MM.1S (cell line): ENCODE data around the gene ADPRS.

Source experiments
- DNase-seq: peaks from one replicate; pipeline ENCODE4 v3.0.0-alpha.2; 2015
- H2AFZ ChIP-seq: fragments of 300-600 bp; sonication (generic); 2 replicates; pipeline ENCODE4 v1.6.0; 2016; ENCODE audit warnings: antibody characterized with exemption, low read length
- H3F3A ChIP-seq: fragments of 300-600 bp; sonication (generic); 2 replicates; pipeline ENCODE4 v1.6.1; 2016; ENCODE audit warnings: mild to moderate bottlenecking, antibody characterized with exemption, low read length, moderate library complexity, mixed read lengths; ENCODE audit not compliant: insufficient read depth
- H3K27ac ChIP-seq: fragments of 300-600 bp; sonication (generic); 2 replicates; pipeline ENCODE4 v1.5.1; 2016; ENCODE audit warnings: mild to moderate bottlenecking, low read length
- H3K27me3 ChIP-seq: fragments of 300-600 bp; sonication (generic); replicated peaks from 2 replicates; pipeline ENCODE4 v1.6.0; 2016; ENCODE audit warnings: low read length; ENCODE audit not compliant: insufficient read depth
- H3K36me3 ChIP-seq: fragments of 300-600 bp; sonication (generic); replicated peaks from 2 replicates; pipeline ENCODE4 v1.6.1; 2016; ENCODE audit warnings: mild to moderate bottlenecking, low read length, mixed read lengths; ENCODE audit not compliant: insufficient read depth
- H3K4me1 ChIP-seq: fragments of 300-600 bp; sonication (generic); 2 replicates; pipeline ENCODE4 v1.6.1; 2016; ENCODE audit warnings: low read length, mixed read lengths
- H3K4me2 ChIP-seq: fragments of 300-600 bp; sonication (generic); 2 replicates; pipeline ENCODE4 v1.6.0; 2016; ENCODE audit warnings: low read depth, low read length
- H3K4me3 ChIP-seq: fragments of 300-600 bp; sonication (generic); 2 replicates; pipeline ENCODE4 v1.5.1; 2016; ENCODE audit warnings: low read length, mixed read lengths
- H3K79me2 ChIP-seq: fragments of 300-600 bp; sonication (generic); 2 replicates; pipeline ENCODE4 v1.6.1; 2016; ENCODE audit warnings: mixed run types, low read length, mixed read lengths
- H3K9ac ChIP-seq: fragments of 300-600 bp; sonication (generic); 2 replicates; pipeline ENCODE4 v1.6.1; 2016; ENCODE audit warnings: low read length, mixed read lengths
- H3K9me2 ChIP-seq: fragments of 300-600 bp; sonication (generic); replicated peaks from 2 replicates; pipeline ENCODE4 v1.6.1; 2016; ENCODE audit warnings: mild to moderate bottlenecking, low read length, mixed read lengths; ENCODE audit not compliant: insufficient read depth
- H3K9me3 ChIP-seq: fragments of 300-600 bp; sonication (generic); replicated peaks from 2 replicates; pipeline ENCODE4 v1.6.1; 2016; ENCODE audit warnings: mild to moderate bottlenecking, low read length, mixed read lengths; ENCODE audit not compliant: insufficient read depth
- H4K20me1 ChIP-seq: fragments of 300-600 bp; sonication (generic); 2 replicates; pipeline ENCODE4 v1.6.1; 2016; ENCODE audit warnings: mild to moderate bottlenecking, low read length, moderate library complexity, mixed read lengths; ENCODE audit not compliant: insufficient read depth
- EZH2 ChIP-seq: fragments of 300-600 bp; sonication (generic); optimal IDR thresholded peaks from 2 replicates; pipeline ENCODE3; 2017; ENCODE audit warnings: low read depth, mild to moderate bottlenecking, antibody characterized with exemption, low read length, mixed read lengths
- EZH2phosphoT487 ChIP-seq: fragments of 300-600 bp; sonication (generic); IDR thresholded peaks from 2 replicates; pipeline ENCODE4 v1.6.1; 2018; ENCODE audit warnings: antibody characterized with exemption, low read length
- TF ChIP-seq, protein P1 (sequence below): fragments of 300-600 bp; sonication (generic); IDR thresholded peaks from 2 replicates; pipeline ENCODE4 v1.5.1; 2016; ENCODE audit warnings: antibody characterized with exemption, low read length, mixed read lengths

ADPRS gene

DNA sequence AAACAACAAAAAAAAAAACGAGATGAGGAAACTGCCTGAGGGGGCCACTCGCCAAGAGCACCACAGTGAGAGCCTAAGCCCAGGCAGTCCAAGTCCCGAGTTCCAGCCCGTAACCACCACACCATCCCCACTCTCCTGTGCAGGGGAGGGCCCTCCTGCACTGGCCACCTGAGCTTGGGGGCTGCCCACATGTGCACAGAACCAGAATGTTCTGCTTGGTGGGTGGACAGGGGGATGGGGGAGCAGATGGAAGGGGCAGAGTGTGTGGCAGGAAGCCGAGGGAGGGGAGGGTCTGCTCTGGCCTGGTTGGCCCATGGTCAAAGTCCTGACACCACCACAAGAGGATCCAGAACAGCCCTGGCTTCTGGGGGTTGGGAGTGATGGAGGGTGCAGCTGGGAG lies 17.6 kb downstream of the ADPRS start:
- Histone ChIP-seq H4K20me1 (no peaks in the 10 kb centered on the region), H3F3A (no peaks in the 10 kb centered on the region), H3K9me2 (no peaks in the 10 kb centered on the region), H2AFZ (no peak overlapping the region), H3K27me3 (no peaks in the 10 kb centered on the region), H3K36me3 (no peaks in the 10 kb centered on the region), H3K4me2 (no peak overlapping the region), H3K27ac (no peak overlapping the region), H3K79me2 (no peaks in the 10 kb centered on the region), H3K4me3 (no peak overlapping the region), H3K9ac (no peak overlapping the region), H3K9me3 (no peaks in the 10 kb centered on the region), H3K4me1 (no peaks in the 10 kb centered on the region)
- TF ChIP-seq EZH2phosphoT487 (no peak), EZH2 (no peak)
- TF ChIP-seq, protein P1, sequence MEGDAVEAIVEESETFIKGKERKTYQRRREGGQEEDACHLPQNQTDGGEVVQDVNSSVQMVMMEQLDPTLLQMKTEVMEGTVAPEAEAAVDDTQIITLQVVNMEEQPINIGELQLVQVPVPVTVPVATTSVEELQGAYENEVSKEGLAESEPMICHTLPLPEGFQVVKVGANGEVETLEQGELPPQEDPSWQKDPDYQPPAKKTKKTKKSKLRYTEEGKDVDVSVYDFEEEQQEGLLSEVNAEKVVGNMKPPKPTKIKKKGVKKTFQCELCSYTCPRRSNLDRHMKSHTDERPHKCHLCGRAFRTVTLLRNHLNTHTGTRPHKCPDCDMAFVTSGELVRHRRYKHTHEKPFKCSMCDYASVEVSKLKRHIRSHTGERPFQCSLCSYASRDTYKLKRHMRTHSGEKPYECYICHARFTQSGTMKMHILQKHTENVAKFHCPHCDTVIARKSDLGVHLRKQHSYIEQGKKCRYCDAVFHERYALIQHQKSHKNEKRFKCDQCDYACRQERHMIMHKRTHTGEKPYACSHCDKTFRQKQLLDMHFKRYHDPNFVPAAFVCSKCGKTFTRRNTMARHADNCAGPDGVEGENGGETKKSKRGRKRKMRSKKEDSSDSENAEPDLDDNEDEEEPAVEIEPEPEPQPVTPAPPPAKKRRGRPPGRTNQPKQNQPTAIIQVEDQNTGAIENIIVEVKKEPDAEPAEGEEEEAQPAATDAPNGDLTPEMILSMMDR, result no peak
- DNase-seq, result no peak

DNA sequence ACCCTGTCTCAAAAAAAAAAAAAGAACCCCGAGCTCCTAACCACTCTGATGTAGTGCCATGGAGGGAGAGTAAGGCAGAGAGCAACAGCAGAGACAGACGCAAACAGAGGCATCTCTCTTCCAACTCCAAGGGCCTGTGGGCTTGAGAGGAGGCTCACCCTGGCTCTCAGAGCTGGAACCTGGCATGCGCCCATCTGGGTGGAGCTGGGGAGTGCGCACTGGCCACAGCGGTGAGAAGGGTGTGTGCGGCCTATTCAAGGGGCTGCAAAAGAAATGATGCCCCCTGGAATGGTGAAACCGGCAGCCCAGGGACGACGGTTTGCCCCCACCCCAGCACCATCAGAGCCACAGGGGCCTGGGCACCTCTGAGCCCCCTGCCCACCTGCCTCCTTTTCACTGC lies 18.7 kb downstream of the ADPRS start:
- no peak for DNase-seq

DNA sequence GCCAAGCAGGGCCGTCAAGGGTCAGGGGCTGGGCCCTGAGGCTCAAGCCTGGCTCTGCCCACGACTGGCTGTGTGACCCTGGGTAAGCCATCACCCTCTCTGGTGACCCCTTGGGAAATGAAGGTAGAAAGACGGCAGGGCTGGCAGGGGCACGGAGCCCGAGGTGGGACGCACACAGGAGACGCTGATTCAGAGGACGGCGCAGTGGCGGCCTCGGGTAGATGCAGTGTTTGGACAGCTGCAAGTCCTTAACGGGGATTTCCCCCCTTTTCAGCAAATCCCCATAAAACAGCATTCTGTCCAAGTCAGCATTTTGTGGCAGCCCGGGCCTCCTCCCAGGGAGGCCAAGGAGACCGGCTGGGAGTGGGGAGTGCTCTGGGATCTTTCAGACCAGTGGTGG lies 19.6 kb downstream of the ADPRS start:
- Histone ChIP-seq H2AFZ (no peak overlapping the region), H3K9ac (no peak overlapping the region), H3K36me3 (no peaks in the 10 kb centered on the region), H3K9me2 (no peaks in the 10 kb centered on the region), H4K20me1 (no peaks in the 10 kb centered on the region), H3F3A (no peaks in the 10 kb centered on the region), H3K4me3 (no peak overlapping the region), H3K4me1 (no peaks in the 10 kb centered on the region), H3K27me3 (no peaks in the 10 kb centered on the region), H3K27ac (no peak overlapping the region), H3K79me2 (no peaks in the 10 kb centered on the region), H3K4me2 (no peak overlapping the region), H3K9me3 (no peaks in the 10 kb centered on the region)
- no peak for DNase-seq
- TF ChIP-seq EZH2phosphoT487, result no peak
- TF ChIP-seq, protein P1, result no peak
- no peak for TF ChIP-seq EZH2

More for the DNA sequence above, 18.7 kb downstream of the ADPRS start:
- Histone ChIP-seq H3K4me3 (no peak overlapping the region), H3K27me3 (no peaks in the 10 kb centered on the region), H3K9me3 (no peaks in the 10 kb centered on the region), H3K4me1 (no peaks in the 10 kb centered on the region), H3F3A (no peaks in the 10 kb centered on the region), H3K9ac (no peak overlapping the region), H3K36me3 (no peaks in the 10 kb centered on the region), H3K9me2 (no peaks in the 10 kb centered on the region), H4K20me1 (no peaks in the 10 kb centered on the region), H3K79me2 (no peaks in the 10 kb centered on the region), H2AFZ (no peak overlapping the region), H3K27ac (no peak overlapping the region), H3K4me2 (no peak overlapping the region)
- no peak for TF ChIP-seq EZH2
- TF ChIP-seq EZH2phosphoT487, result no peak
- TF ChIP-seq, protein P1, result no peak
